GM23338 (cell line): ENCODE results near the gene KAT8. TPM values are rescaled to one million over a fixed set of nuclear protein-coding genes. Genes with fewer than 3 reads are reported as not detected.

Source experiments
- ATAC-seq: fragments of 200-7000 bp; cut with Tn5 transposase; 3 replicates; pipeline ENCODE4 v1.9.1; 2020
- DNase-seq: peaks from one replicate; pipeline ENCODE4 v3.0.0-alpha.2; 2015; ENCODE audit warnings: low spot score
- H2AFZ ChIP-seq: fragments of 200-600 bp; sonication (generic); 2 replicates; pipeline ENCODE4 v1.8.0; 2016; ENCODE audit warnings: antibody characterized with exemption, mild to moderate bottlenecking, moderate library complexity
- H3F3A ChIP-seq: fragments of 200-600 bp; sonication (generic); replicated peaks from 2 replicates; pipeline ENCODE4 v1.8.0; 2017; ENCODE audit warnings: antibody characterized with exemption, mixed run types, low read depth
- H3K27ac ChIP-seq: fragments of 200-600 bp; sonication (generic); 2 replicates; pipeline ENCODE4 v1.6.1; 2016; ENCODE audit warnings: low read depth
- H3K27me3 ChIP-seq: fragments of 200-600 bp; sonication (generic); 2 replicates; pipeline ENCODE4 v1.8.0; 2016; ENCODE audit warnings: mild to moderate bottlenecking, mixed run types, moderate library complexity; ENCODE audit not compliant: insufficient read depth
- H3K36me3 ChIP-seq: fragments of 200-600 bp; sonication (generic); 2 replicates; pipeline ENCODE4 v1.8.0; 2016; ENCODE audit warnings: mild to moderate bottlenecking; ENCODE audit not compliant: insufficient read depth
- H3K4me1 ChIP-seq: fragments of 200-600 bp; sonication (generic); 2 replicates; pipeline ENCODE4 v1.8.0; 2016; ENCODE audit warnings: mild to moderate bottlenecking, moderate library complexity; ENCODE audit not compliant: insufficient read depth
- H3K4me2 ChIP-seq: fragments of 200-600 bp; sonication (generic); 2 replicates; pipeline ENCODE4 v1.7.1; 2017; ENCODE audit warnings: mixed run types
- H3K4me3 ChIP-seq: fragments of 200-600 bp; sonication (generic); 2 replicates; pipeline ENCODE4 v1.6.1; 2016; ENCODE audit warnings: mixed run types
- H3K79me2 ChIP-seq: fragments of 200-600 bp; sonication (generic); replicated peaks from 2 replicates; pipeline ENCODE4 v1.8.0; 2017; ENCODE audit warnings: mild to moderate bottlenecking; ENCODE audit not compliant: insufficient read depth
- H3K9me2 ChIP-seq: fragments of 200-600 bp; sonication (generic); 2 replicates; pipeline ENCODE4 v1.8.0; 2017; ENCODE audit not compliant: insufficient read depth
- H4K20me1 ChIP-seq: fragments of 200-600 bp; sonication (generic); replicated peaks from 2 replicates; pipeline ENCODE4 v1.8.0; 2017; ENCODE audit warnings: mild to moderate bottlenecking; ENCODE audit not compliant: insufficient read depth
- H3K27ac Mint-ChIP-seq: 2 replicates; pipeline ENCODE4 v1.8.0; 2020; ENCODE audit warnings: inconsistent platforms, mild to moderate bottlenecking, moderate library complexity, mixed read lengths
- H3K27me3 Mint-ChIP-seq: 3 replicates; pipeline ENCODE4 v1.8.0; 2022; ENCODE audit warnings: low read depth, mild to moderate bottlenecking, moderate library complexity, mixed read lengths, inconsistent platforms; ENCODE audit not compliant: insufficient read depth, poor library complexity
- H3K36me3 Mint-ChIP-seq: 3 replicates; pipeline ENCODE4 v1.8.0; 2021; ENCODE audit warnings: low read depth, mild to moderate bottlenecking, inconsistent platforms, moderate library complexity, mixed read lengths
- H3K4me1 Mint-ChIP-seq: 3 replicates; pipeline ENCODE4 v1.8.0; 2020; ENCODE audit warnings: mild to moderate bottlenecking, inconsistent platforms, mixed read lengths
- H3K4me3 Mint-ChIP-seq: 3 replicates; pipeline ENCODE4 v1.8.0; 2021; ENCODE audit warnings: moderate library complexity, mild to moderate bottlenecking, inconsistent platforms, mixed read lengths
- H3K9me3 Mint-ChIP-seq: 3 replicates; pipeline ENCODE4 v1.8.0; 2020; ENCODE audit warnings: moderate library complexity, mild to moderate bottlenecking, inconsistent platforms, mixed read lengths
- CREB1 ChIP-seq: fragments of 250-450 bp; sonication (Bioruptor Pico); IDR thresholded peaks from 2 replicates; pipeline ENCODE4 v1.5.0; 2020; ENCODE audit warnings: low read depth, mild to moderate bottlenecking, moderate library complexity
- EZH2 ChIP-seq: fragments of 200-600 bp; sonication (generic); IDR thresholded peaks from one replicate; pipeline ENCODE4 v1.8.0; 2017; ENCODE audit warnings: antibody characterized with exemption, mild to moderate bottlenecking, low read depth; ENCODE audit not compliant: unreplicated experiment
- EZH2phosphoT487 ChIP-seq: fragments of 200-600 bp; sonication (generic); IDR thresholded peaks from one replicate; pipeline ENCODE4 v1.8.1; 2018; ENCODE audit warnings: antibody characterized with exemption; ENCODE audit not compliant: unreplicated experiment
- JUNB ChIP-seq: IDR thresholded peaks from one replicate; pipeline ENCODE4 v1.6.1; 2016; ENCODE audit warnings: antibody characterized with exemption; ENCODE audit not compliant: unreplicated experiment
- NANOG ChIP-seq: IDR thresholded peaks from 2 replicates; pipeline ENCODE4 v1.6.1; 2016; ENCODE audit warnings: antibody characterized with exemption, borderline replicate concordance
- POLR2AphosphoS5 ChIP-seq: IDR thresholded peaks from 2 replicates; pipeline ENCODE4 v1.6.1; 2016; ENCODE audit warnings: antibody characterized with exemption, low read depth
- STAT1 ChIP-seq: IDR thresholded peaks from one replicate; pipeline ENCODE4 v1.6.1; 2016; ENCODE audit warnings: antibody characterized with exemption; ENCODE audit not compliant: unreplicated experiment
- ZNF114 ChIP-seq: fragments of 250-450 bp; sonication (Bioruptor Pico); IDR thresholded peaks from 2 replicates; pipeline ENCODE4 v1.5.0; 2020; ENCODE audit warnings: mild to moderate bottlenecking, moderate library complexity
- ZNF331 ChIP-seq: fragments of 250-450 bp; sonication (Bioruptor Pico); IDR thresholded peaks from 2 replicates; pipeline ENCODE4 v1.5.0; 2020; ENCODE audit warnings: low read depth, mild to moderate bottlenecking, moderate library complexity
- ZNF462 ChIP-seq: fragments of 250-450 bp; sonication (Bioruptor Pico); IDR thresholded peaks from 2 replicates; pipeline ENCODE4 v1.5.0; 2020; ENCODE audit warnings: mild to moderate bottlenecking, moderate library complexity
- polyA plus RNA-seq: library from polyadenylated mRNA; unstranded; fragments of >200 nt; fragmentation: Nextera tagmentation; extraction: Ambion mirVana; gene quantifications from 2 replicates; pipeline ENCODE4 v1.2.1, GENCODE V29; 2016
- total RNA-seq: library from RNA; depleted of rRNA; stranded (reverse); fragments of >200 nt; shearing (Covaris generic); gene quantifications from 2 replicates; pipeline ENCODE4 v1.2.3, GENCODE V29; 2014
- TF ChIP-seq, protein P1 (sequence below): IDR thresholded peaks from 2 replicates; pipeline ENCODE4 v1.6.1; 2016; ENCODE audit warnings: antibody characterized with exemption
- TF ChIP-seq, protein P2 (sequence below): IDR thresholded peaks from one replicate; pipeline ENCODE4 v1.6.1; 2018; ENCODE audit warnings: antibody characterized with exemption; ENCODE audit not compliant: unreplicated experiment
- TF ChIP-seq, protein P3 (sequence below), 2 experiments: fragments of 200-600 bp in 1 of 2; sonication (generic) in 1 of 2; conservative IDR thresholded peaks; 2 replicates each; pipeline versions ENCODE4 v1.5.1 to v1.6.1; 2016 to 2017; ENCODE audit warnings: antibody characterized with exemption in 2 of 2, low read depth in 2 of 2, mild to moderate bottlenecking in 2 of 2, moderate library complexity in 1 of 2

The KAT8 gene
- total and polyA plus RNA-seq, 2 experiments from 2014 or later = 47.6 to 85.4 TPM

DNA sequence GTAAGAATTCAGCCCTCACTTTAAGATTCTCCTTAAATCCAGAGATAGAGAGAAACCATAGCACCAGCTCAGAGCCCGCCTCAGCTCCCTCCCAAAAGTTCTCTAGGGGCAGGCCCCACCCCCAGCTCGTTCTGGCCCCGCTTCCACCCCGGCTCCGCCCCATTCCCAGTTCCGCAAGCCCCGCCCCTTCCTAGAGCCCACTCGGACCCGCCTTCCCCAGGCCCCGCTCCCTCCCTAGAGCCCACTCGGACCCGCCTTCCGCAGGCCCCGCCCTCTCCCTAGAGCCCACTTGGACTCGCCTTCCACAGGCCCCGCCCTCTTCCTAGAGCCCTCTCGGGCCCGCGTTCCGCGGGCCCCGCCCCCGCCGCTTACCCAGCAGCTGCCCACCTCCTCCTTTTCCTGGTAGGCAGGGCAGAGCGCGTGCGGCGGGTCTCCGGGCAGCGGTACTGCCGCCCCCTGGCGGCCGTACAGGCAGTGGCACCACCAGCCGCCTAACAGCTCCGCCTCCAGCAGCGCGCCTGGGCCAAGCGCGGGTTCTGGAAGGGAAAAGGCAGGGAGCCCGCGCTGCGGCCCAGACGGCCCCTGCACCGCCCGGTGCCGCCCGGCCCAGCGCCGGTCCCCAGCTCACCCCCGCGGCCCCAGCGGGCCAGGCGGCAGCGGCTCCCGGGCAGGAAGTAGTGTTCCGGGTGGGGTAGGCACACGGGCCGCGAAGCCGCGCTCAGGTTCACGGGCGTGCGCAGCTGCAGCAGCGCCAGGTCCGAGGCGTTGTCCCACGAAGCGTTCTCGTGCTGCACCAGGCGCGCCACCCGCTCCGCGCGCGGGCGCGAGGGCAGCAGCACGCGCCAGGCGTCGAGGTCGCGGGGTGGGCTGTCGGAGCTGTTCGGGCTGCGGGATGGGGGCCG lies 24.9 kb downstream of the KAT8 start:
- Histone ChIP-seq H3K4me2 (peak overlapping the region; percentile 84), H3K4me1 (peaks cover 22% of the 10 kb centered on the region), H3K4me3 (peak overlapping the region; percentile 61), H3K79me2 (no peaks in the 10 kb centered on the region), H4K20me1 (no peaks in the 10 kb centered on the region), H3K27ac (peak overlapping the region; percentile 80), H3K9me2 (no peaks in the 10 kb centered on the region), H3F3A (0 out of 2 replicates have a peak, but pooled peaks cover 11% of the 10 kb centered on the region), H3K36me3 (no peaks in the 10 kb centered on the region), H3K27me3 (peaks cover 34% of the 10 kb centered on the region), H2AFZ (peak overlapping the region; percentile 87)
- H3K4me3 Mint-ChIP-seq = peak overlapping the region; percentile 70
- ATAC-seq (peak; percentile 79), DNase-seq (peak; percentile 100)
- H3K27me3 Mint-ChIP-seq = peaks cover 42% of the 10 kb centered on the region
- peak overlapping the region; percentile 95 for H3K27ac Mint-ChIP-seq
- TF ChIP-seq, protein P1, sequence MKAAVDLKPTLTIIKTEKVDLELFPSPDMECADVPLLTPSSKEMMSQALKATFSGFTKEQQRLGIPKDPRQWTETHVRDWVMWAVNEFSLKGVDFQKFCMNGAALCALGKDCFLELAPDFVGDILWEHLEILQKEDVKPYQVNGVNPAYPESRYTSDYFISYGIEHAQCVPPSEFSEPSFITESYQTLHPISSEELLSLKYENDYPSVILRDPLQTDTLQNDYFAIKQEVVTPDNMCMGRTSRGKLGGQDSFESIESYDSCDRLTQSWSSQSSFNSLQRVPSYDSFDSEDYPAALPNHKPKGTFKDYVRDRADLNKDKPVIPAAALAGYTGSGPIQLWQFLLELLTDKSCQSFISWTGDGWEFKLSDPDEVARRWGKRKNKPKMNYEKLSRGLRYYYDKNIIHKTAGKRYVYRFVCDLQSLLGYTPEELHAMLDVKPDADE = no peak
- TF ChIP-seq ZNF114 (no peak), EZH2 (no peak), STAT1 (no peak), NANOG (no peak), EZH2phosphoT487 (no peak), ZNF331 (CRISPR knock-in tag) (no peak), CREB1 (CRISPR knock-in tag) (peak; percentile 45), JUNB (no peak), ZNF462 (no peak), POLR2AphosphoS5 (no peak)
- TF ChIP-seq, protein P2, sequence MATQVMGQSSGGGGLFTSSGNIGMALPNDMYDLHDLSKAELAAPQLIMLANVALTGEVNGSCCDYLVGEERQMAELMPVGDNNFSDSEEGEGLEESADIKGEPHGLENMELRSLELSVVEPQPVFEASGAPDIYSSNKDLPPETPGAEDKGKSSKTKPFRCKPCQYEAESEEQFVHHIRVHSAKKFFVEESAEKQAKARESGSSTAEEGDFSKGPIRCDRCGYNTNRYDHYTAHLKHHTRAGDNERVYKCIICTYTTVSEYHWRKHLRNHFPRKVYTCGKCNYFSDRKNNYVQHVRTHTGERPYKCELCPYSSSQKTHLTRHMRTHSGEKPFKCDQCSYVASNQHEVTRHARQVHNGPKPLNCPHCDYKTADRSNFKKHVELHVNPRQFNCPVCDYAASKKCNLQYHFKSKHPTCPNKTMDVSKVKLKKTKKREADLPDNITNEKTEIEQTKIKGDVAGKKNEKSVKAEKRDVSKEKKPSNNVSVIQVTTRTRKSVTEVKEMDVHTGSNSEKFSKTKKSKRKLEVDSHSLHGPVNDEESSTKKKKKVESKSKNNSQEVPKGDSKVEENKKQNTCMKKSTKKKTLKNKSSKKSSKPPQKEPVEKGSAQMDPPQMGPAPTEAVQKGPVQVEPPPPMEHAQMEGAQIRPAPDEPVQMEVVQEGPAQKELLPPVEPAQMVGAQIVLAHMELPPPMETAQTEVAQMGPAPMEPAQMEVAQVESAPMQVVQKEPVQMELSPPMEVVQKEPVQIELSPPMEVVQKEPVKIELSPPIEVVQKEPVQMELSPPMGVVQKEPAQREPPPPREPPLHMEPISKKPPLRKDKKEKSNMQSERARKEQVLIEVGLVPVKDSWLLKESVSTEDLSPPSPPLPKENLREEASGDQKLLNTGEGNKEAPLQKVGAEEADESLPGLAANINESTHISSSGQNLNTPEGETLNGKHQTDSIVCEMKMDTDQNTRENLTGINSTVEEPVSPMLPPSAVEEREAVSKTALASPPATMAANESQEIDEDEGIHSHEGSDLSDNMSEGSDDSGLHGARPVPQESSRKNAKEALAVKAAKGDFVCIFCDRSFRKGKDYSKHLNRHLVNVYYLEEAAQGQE = no peak
- TF ChIP-seq, protein P3, sequence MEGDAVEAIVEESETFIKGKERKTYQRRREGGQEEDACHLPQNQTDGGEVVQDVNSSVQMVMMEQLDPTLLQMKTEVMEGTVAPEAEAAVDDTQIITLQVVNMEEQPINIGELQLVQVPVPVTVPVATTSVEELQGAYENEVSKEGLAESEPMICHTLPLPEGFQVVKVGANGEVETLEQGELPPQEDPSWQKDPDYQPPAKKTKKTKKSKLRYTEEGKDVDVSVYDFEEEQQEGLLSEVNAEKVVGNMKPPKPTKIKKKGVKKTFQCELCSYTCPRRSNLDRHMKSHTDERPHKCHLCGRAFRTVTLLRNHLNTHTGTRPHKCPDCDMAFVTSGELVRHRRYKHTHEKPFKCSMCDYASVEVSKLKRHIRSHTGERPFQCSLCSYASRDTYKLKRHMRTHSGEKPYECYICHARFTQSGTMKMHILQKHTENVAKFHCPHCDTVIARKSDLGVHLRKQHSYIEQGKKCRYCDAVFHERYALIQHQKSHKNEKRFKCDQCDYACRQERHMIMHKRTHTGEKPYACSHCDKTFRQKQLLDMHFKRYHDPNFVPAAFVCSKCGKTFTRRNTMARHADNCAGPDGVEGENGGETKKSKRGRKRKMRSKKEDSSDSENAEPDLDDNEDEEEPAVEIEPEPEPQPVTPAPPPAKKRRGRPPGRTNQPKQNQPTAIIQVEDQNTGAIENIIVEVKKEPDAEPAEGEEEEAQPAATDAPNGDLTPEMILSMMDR (conservative IDR thresholded peaks at IDR 0.05; ENCODE audit: low read depth in 2 of 2) = peak; percentile 77 to 88
- H3K36me3 Mint-ChIP-seq = no peaks in the 10 kb centered on the region; the same call in 2 of the 3 replicates
- H3K9me3 Mint-ChIP-seq = no peaks in the 10 kb centered on the region; the same call in 2 of the 3 replicates
- peaks cover 31% of the 10 kb centered on the region for H3K4me1 Mint-ChIP-seq
